Heart left ventricle (tissue), 13 donors: ENCODE measurements around the gene HSD11B1.

ENCODE experiments used
- CTCF ChIP-seq, 12 donors: fragments of 200-600 bp; sonication (generic) in 4 of 12; IDR thresholded peaks; one replicate each; pipeline versions ENCODE4 v1.5.0 to v1.8.0; 2018 to 2022; ENCODE audit warnings: antibody characterized with exemption in 12 of 12, mild to moderate bottlenecking in 5 of 12
- POLR2A ChIP-seq, 2 donors: fragments of 450-650 bp; IDR thresholded peaks; one replicate each; pipeline ENCODE4 v1.6.1; 2017; ENCODE audit warnings: antibody characterized with exemption in 2 of 2, mild to moderate bottlenecking in 2 of 2, moderate library complexity in 2 of 2
- donor health status: ischemic (EF 13 %, LVEDD 7.1; RV severe dilation, severe dysfunction).
- donor health status: DM: no; HTN: yes; CAD: no.
- donor health status: DM: no; HTN: no; CAD: no.
- donor health status: ischemic (EF 25% LVEDD 6.9; RV normal size, moderate dysfunction).
- donor health status: ischemic (EF 25% LVEDD 5.7; RV mildly dilated, moderate dysfunction).
- donor health status: ischemic (EF 35%, LVEDD 5.7; RV mildly dilated, moderate dysfunction).
- donor health status: nonischemic (EF 11% LVEDD 7.7; RV severe dilation, severe dysfunction).
- donor health status: DM: yes; HTN: yes; CAD: no.
- donor health status: PGD.
- donor health status: ischemic (EF 29% LVEDD 5.4; RV normal size, mild dysfunction).
- donor health status: nonischemic (EF 23%, LVEDD 6.1; RV moderate dilation, normal function).

- no peak for TF ChIP-seq CTCF (IDR thresholded peaks at IDR 0.05)
- no peak for TF ChIP-seq POLR2A (IDR thresholded peaks at IDR 0.05)
These were observed 56.5 kb downstream of the HSD11B1 start for GRCh38 chr1:209761011-209761635.
